Activated naive CD8-positive, alpha-beta T cell treated with anti-CD3 and anti-CD28 coated beads, Interleukin-2, amount 50 U/mL, for 24 hours (primary cell): ENCODE data around the gene MGA.

Source experiments
- ATAC-seq: fragments of 150-1000 bp; cut with Tn5 transposase; one replicate; pipeline ENCODE4 v1.10.0; 2021
- DNase-seq: peaks from one replicate; pipeline ENCODE4 v3.0.0; 2021
- H3K27ac Mint-ChIP-seq: one replicate; pipeline ENCODE4 v1.8.0; 2021; ENCODE audit warnings: mild to moderate bottlenecking, mixed read lengths
- H3K27me3 Mint-ChIP-seq: one replicate; pipeline ENCODE4 v1.8.0; 2021; ENCODE audit warnings: mixed read lengths
- H3K36me3 Mint-ChIP-seq: one replicate; pipeline ENCODE4 v1.8.0; 2021; ENCODE audit warnings: low read depth, mixed read lengths
- H3K4me1 Mint-ChIP-seq: one replicate; pipeline ENCODE4 v1.8.0; 2021; ENCODE audit warnings: mixed read lengths
- H3K4me3 Mint-ChIP-seq: one replicate; pipeline ENCODE4 v1.8.0; 2021; ENCODE audit warnings: mild to moderate bottlenecking, moderate library complexity, mixed read lengths
- H3K9me3 Mint-ChIP-seq: one replicate; pipeline ENCODE4 v1.8.0; 2021; ENCODE audit warnings: mixed read lengths

Gene MGA

GRCh38 chr15:41794081-41794480, 133.9 kb downstream of the MGA start:
- DNase-seq (no peak), ATAC-seq (no peak)
- Mint-ChIP-seq H3K4me1 (peaks cover 57% of the 10 kb centered on the region), H3K36me3 (no peaks in the 10 kb centered on the region), H3K4me3 (no peak overlapping the region), H3K27me3 (no peaks in the 10 kb centered on the region), H3K9me3 (no peaks in the 10 kb centered on the region), H3K27ac (no peak overlapping the region)

- peaks cover 42% of the 10 kb centered on the region for H3K4me1 Mint-ChIP-seq
- H3K27ac Mint-ChIP-seq, result no peak overlapping the region
- DNase-seq (no peak), ATAC-seq (no peak)
- no peaks in the 10 kb centered on the region for H3K36me3 Mint-ChIP-seq
- no peaks in the 10 kb centered on the region for H3K27me3 Mint-ChIP-seq
- H3K9me3 Mint-ChIP-seq, result no peaks in the 10 kb centered on the region
- H3K4me3 Mint-ChIP-seq, result no peak overlapping the region
Measured at GRCh38 chr15:41795996-41796856, 136.0 kb downstream of the MGA start.

DNA sequence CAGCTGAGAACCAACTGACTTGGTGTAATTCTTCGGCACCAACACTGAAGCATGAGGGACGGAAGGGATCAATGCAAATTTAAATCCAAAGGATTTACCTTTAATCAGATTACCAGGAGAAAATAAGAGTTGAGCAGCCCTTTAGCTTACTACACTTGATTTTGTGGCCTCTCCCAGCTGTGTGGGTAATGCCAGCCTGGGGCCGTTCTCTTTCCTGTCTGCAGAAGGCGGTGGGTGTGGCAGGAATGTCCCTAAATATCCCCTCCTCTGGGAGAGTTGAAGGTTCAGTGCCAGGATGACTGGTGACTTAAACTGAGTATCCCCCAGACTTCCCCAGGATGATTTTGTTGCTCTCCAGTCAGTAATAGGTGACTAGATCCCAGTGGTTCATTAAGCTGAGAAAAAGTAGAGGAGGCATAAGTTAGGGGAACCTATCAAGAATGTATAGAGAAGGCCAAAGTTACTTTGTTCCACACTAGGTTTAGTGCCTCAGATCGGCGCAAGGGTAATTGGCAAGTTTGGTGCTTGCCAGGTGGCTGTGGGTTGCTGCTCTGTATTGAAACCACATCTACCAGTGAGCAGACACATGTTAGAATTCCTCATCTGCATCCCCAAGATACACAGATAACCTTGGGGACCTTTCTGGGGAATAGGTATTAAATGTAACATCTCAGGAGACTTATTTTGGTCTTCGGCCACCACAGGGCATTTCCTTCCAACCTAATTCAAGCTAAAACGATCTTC, 137.2 kb downstream of the MGA start:
- H3K4me3 Mint-ChIP-seq, result no peak overlapping the region
- H3K27ac Mint-ChIP-seq, result no peak overlapping the region

DNA sequence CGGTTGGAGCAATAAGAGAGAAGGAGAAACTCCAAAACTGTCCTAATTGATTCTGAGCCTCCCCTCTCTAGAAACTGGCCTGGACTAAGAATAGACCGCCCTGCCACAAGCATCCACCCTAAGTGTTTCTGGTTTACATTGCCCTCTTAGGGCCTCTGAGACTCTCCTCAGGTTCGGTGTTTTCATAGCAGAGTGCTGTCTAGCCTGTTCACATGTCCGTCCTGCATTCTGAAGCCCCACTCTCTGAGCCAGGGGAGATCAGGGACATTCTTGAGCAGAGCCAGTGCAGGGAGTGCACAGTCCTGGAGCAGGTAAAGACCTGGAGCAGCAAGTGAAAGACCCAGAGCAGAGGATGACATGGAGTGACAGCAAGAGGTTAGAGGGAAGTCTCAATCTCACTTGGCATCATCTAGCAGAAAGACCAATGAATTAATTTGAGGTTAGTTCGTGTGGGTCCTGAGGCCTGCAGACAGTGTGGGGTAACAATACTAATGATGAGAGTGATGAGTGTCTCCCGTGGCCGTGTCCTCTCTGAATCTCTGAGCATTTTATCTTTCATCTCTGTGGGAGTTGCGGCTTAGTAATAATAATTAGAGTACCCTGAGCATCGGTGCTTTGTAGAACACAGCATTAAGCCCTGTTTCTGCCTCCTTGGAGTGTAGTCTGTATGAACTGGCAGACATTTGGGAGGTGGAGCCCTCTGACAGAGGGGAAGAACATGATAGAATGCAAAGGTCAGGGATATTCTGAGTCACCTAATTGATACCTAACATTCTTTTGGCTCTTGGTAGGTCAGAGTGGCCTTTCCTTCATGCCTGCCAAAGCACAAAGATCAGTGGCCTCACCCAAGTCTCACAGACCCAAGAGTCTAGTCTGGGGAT, 138.6 kb downstream of the MGA start:
- Mint-ChIP-seq H3K9me3 (no peaks in the 10 kb centered on the region), H3K27ac (peak overlapping the region; percentile 65), H3K4me3 (no peak overlapping the region), H3K27me3 (no peaks in the 10 kb centered on the region), H3K4me1 (peaks cover 31% of the 10 kb centered on the region), H3K36me3 (peaks cover 2% of the 10 kb centered on the region)
- no peak for DNase-seq
- ATAC-seq, result peak; percentile 89

More for the DNA sequence above, 137.2 kb downstream of the MGA start:
- H3K4me1 Mint-ChIP-seq, result peaks cover 31% of the 10 kb centered on the region
- no peaks in the 10 kb centered on the region for H3K27me3 Mint-ChIP-seq
- H3K9me3 Mint-ChIP-seq, result no peaks in the 10 kb centered on the region
- ATAC-seq (no peak), DNase-seq (no peak)
- H3K36me3 Mint-ChIP-seq, result no peaks in the 10 kb centered on the region

DNA sequence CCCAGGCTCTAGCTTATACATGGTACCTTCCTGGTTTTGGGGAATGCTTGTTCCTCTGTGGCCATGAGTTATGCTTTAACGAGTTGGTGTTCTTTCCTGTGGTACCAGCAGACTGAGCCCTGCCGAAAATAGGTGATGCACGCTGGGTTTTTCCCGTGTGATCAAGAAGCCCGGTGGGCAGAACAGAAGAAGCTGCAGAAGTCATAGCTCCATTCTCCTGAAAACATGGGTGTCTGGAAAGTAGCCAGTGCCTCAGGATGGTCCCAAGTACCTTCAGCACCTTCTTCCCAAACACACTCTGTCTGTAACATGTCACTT, 139.2 kb downstream of the MGA start:
- Mint-ChIP-seq H3K27ac (peak overlapping the region; percentile 65), H3K27me3 (no peaks in the 10 kb centered on the region), H3K36me3 (peaks cover 2% of the 10 kb centered on the region), H3K9me3 (no peaks in the 10 kb centered on the region), H3K4me3 (no peak overlapping the region), H3K4me1 (peaks cover 31% of the 10 kb centered on the region)
- no peak for DNase-seq
- no peak for ATAC-seq

- H3K27ac Mint-ChIP-seq, result no peak overlapping the region
Measured at GRCh38 chr15:41801185-41801584, 141.0 kb downstream of the MGA start.

DNA sequence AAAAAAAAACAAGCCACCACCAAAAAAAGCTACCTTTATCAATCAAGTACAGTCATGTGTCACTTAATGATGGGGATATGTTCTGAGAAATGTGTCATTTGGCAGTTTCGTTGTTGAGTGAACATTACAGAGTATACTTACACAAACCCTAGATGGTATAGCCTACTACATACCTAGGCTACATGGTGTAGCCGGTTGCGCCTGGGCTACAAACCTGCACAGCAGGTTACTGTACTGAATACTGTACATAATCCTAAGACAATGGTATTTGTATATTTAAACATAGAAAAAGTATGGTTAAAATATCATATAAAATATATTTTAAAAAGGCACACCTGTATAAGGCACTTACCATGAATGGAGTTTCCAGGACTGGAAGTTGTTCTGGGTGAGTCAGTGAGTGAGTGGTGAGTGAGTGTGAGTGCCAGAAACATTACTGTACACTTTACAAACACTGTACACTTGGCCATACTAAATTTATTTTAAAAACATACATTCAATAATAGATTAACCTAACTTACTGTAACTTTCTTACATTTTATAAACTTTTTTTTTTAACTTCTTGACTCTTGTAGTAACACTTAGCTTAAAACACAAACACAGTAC, 141.7 kb downstream of the MGA start:
- Mint-ChIP-seq H3K27me3 (no peaks in the 10 kb centered on the region), H3K4me3 (no peak overlapping the region), H3K4me1 (peaks cover 24% of the 10 kb centered on the region), H3K36me3 (peaks cover 2% of the 10 kb centered on the region), H3K27ac (no peak overlapping the region), H3K9me3 (no peaks in the 10 kb centered on the region)
- ATAC-seq (no peak), DNase-seq (no peak)

More at GRCh38 chr15:41801185-41801584, 141.0 kb downstream of the MGA start:
- no peak for DNase-seq
- no peaks in the 10 kb centered on the region for H3K27me3 Mint-ChIP-seq
- peaks cover 26% of the 10 kb centered on the region for H3K4me1 Mint-ChIP-seq
- peaks cover 2% of the 10 kb centered on the region for H3K36me3 Mint-ChIP-seq
- no peaks in the 10 kb centered on the region for H3K9me3 Mint-ChIP-seq
- H3K4me3 Mint-ChIP-seq, result no peak overlapping the region
- no peak for ATAC-seq

DNA sequence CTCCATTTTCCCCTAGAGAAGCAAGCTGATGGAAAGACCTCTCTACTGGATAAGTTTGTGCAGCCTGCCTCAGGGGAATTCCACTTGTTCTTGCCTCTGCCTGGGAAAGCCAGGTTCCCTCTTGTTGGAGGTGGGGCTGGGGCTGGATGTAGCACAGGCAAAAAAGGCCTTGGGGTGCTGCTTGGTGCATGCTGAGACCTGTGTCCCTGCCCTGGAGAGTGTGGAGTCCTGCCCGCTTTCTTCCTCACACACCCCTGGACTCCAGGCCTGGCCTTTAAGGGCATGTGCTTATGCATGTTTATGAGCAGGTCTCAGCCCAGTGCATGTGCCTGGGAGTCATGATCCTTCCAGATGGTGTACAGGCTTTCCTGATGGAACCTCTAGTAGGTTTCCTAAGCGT, 144.2 kb downstream of the MGA start:
- no peak for ATAC-seq
- Mint-ChIP-seq H3K9me3 (no peaks in the 10 kb centered on the region), H3K4me3 (no peak overlapping the region), H3K27me3 (no peaks in the 10 kb centered on the region), H3K27ac (no peak overlapping the region), H3K36me3 (peaks cover 2% of the 10 kb centered on the region), H3K4me1 (peaks cover 11% of the 10 kb centered on the region)
- DNase-seq, result no peak

DNA sequence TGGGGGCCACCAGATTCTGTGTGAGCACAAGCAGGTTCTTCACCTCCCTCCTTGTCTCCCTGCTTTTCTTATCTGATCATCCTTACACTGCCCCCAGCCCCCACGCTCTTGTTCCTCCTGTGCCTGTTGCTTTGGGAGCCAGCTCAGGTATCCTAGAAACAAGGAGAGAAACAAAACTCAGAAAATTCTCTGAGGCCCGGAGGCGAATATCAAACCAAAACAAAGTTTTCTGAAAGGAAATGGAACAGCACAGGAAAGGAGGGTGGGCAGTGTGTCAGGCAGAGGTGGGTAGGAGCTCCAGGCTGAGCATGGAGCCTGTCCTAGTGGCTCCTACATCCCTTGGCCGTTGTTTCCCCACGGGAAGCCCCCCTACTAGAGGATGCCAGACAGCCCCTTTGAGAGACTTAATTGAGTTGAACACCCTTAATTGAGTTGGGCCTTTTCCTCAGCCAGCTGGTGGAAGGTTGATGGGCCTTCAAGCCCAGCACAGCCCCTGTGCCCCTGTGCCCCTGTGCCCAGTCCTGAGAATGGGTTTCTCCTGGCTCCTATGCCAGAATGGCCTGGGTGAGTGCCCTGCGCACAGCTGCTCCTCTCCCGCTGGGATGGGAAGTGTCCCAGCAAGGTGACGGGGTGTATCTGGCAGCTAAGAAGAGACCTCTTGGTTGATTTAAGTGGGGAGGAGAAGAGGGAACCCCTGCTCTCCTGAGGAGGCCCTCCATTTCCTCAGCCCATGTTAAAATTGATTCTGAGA, 144.9 kb downstream of the MGA start:
- H3K4me1 Mint-ChIP-seq, result peaks cover 10% of the 10 kb centered on the region
- H3K36me3 Mint-ChIP-seq, result peaks cover 2% of the 10 kb centered on the region
- ATAC-seq, result no peak
- no peak overlapping the region for H3K4me3 Mint-ChIP-seq
- no peaks in the 10 kb centered on the region for H3K27me3 Mint-ChIP-seq
- no peak for DNase-seq
- no peak overlapping the region for H3K27ac Mint-ChIP-seq
- H3K9me3 Mint-ChIP-seq, result no peaks in the 10 kb centered on the region

DNA sequence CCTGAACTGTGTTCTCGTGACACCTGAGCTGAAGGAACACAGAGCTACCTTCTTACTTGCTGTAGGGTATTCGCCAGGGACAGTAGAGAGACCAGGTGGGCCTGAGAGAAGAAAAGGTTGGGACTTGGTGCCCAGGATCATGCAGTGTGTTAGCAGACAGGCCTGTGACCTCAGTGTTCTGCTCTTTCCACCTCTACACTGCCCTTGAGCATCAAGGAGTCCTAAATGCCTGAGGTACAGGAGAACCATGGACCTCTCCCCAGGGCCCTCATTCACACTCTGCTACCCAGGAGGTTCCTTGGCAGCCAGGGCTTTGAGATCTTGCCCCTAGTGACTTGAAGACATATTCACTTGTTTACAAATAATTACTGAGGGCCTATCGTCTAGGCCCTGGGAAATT, 145.5 kb downstream of the MGA start:
- no peaks in the 10 kb centered on the region for H3K27me3 Mint-ChIP-seq
- ATAC-seq (no peak), DNase-seq (no peak)
- H3K36me3 Mint-ChIP-seq, result peaks cover 2% of the 10 kb centered on the region
- no peaks in the 10 kb centered on the region for H3K9me3 Mint-ChIP-seq
- no peak overlapping the region for H3K4me3 Mint-ChIP-seq
- H3K4me1 Mint-ChIP-seq, result peaks cover 10% of the 10 kb centered on the region
- H3K27ac Mint-ChIP-seq, result no peak overlapping the region

GRCh38 chr15:41806291-41807181, 146.3 kb downstream of the MGA start:
- no peak for ATAC-seq

GRCh38 chr15:41809121-41809520, 148.9 kb downstream of the MGA start:
- Mint-ChIP-seq H3K9me3 (no peaks in the 10 kb centered on the region), H3K36me3 (no peaks in the 10 kb centered on the region), H3K27ac (no peak overlapping the region), H3K27me3 (no peaks in the 10 kb centered on the region), H3K4me1 (peaks cover 13% of the 10 kb centered on the region), H3K4me3 (no peak overlapping the region)
- ATAC-seq (no peak), DNase-seq (no peak)

More at GRCh38 chr15:41806291-41807181, 146.3 kb downstream of the MGA start:
- no peak for DNase-seq
- Mint-ChIP-seq H3K4me3 (no peak overlapping the region), H3K4me1 (peaks cover 11% of the 10 kb centered on the region), H3K27ac (no peak overlapping the region), H3K27me3 (no peaks in the 10 kb centered on the region), H3K9me3 (no peaks in the 10 kb centered on the region), H3K36me3 (peaks cover 2% of the 10 kb centered on the region)
